ENCODE results near the gene RASSF4.

RASSF4 gene

DNA sequence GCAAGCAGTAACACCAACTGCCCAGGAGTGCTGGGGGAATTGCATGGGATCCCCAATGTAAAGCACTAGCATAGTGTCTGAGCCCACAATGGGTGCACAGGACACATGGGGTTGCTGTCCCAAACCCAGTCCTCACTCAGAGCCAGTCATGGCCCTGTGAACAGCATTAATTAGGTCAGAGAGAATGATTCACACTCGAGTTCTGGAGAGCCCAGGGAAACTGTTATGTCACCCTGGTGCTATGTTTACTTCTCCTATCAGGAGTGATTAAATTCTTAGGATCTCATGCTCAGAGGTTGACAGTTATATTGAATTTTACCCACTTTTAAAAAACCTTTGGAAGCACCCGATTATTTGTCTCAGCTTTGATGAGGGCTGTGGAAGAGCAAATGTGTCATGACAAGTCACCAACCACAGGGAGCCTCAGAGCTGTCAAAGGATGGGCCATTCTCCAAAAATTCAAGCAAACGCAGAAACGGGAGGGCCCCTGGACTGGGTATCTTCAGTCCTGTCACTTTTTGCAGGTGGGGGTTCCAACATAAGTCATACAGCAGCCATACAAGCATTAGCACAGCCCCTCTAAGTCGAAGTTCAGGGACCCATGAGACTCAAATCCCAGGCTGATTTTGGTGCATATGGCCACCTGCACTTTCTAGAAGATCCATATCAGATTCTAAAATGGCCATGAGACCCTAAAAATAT, 1.3 kb upstream of the RASSF4 start:
- peak overlapping the region; percentile 78 for H3K4me3 ChIP-seq (ENCODE audit: low read depth, low read length)
- no peak for DNase-seq (ENCODE audit: low read depth)
- TF ChIP-seq, protein P1, sequence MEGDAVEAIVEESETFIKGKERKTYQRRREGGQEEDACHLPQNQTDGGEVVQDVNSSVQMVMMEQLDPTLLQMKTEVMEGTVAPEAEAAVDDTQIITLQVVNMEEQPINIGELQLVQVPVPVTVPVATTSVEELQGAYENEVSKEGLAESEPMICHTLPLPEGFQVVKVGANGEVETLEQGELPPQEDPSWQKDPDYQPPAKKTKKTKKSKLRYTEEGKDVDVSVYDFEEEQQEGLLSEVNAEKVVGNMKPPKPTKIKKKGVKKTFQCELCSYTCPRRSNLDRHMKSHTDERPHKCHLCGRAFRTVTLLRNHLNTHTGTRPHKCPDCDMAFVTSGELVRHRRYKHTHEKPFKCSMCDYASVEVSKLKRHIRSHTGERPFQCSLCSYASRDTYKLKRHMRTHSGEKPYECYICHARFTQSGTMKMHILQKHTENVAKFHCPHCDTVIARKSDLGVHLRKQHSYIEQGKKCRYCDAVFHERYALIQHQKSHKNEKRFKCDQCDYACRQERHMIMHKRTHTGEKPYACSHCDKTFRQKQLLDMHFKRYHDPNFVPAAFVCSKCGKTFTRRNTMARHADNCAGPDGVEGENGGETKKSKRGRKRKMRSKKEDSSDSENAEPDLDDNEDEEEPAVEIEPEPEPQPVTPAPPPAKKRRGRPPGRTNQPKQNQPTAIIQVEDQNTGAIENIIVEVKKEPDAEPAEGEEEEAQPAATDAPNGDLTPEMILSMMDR (IDR thresholded peaks at IDR 0.05; ENCODE audit: low read depth, low read length, missing control alignments), result no peak
- in situ Hi-C loops (cut with HindIII; ENCODE audit: low sequenced_read_pairs), result no loop called here

DNA sequence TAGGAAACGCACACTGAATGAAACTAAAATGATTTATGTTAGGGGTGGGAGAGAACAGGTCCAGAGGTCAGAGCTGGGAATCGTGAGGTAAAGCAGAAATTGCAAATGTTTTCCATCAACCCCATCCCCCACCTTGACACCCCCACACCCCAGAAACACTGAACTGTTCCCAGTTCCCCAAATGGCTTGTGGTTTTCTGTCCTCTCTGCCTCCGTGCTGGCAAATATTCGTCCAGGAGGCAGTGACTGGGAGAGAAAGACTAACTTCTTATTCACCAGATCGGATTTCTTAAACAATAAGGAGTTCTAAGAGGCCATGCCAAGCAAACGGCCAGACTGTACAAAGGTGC, 730 bp upstream of the RASSF4 start:
- TF ChIP-seq, protein P1 (IDR thresholded peaks at IDR 0.05; ENCODE audit: low read depth, low read length, missing control alignments), result no peak
- in situ Hi-C loops (cut with HindIII; ENCODE audit: low sequenced_read_pairs), result no loop called here
- no peak for DNase-seq (ENCODE audit: low read depth)
- peak overlapping the region; percentile 78 for H3K4me3 ChIP-seq (ENCODE audit: low read depth, low read length)

GRCh38 chr10:44960088-44960460, 472 bp downstream of the RASSF4 start:
- H3K4me3 ChIP-seq (ENCODE audit: low read depth, low read length), result peak overlapping the region; percentile 78
- in situ Hi-C loops (cut with HindIII; ENCODE audit: low sequenced_read_pairs), result loop anchor here (5.0 kb wide), 1 partner anchor 42 kb away; the partner anchor contains the start of gene ZNF22
- no peak for DNase-seq (ENCODE audit: low read depth)
- TF ChIP-seq, protein P1 (IDR thresholded peaks at IDR 0.05; ENCODE audit: low read depth, low read length, missing control alignments), result no peak

DNA sequence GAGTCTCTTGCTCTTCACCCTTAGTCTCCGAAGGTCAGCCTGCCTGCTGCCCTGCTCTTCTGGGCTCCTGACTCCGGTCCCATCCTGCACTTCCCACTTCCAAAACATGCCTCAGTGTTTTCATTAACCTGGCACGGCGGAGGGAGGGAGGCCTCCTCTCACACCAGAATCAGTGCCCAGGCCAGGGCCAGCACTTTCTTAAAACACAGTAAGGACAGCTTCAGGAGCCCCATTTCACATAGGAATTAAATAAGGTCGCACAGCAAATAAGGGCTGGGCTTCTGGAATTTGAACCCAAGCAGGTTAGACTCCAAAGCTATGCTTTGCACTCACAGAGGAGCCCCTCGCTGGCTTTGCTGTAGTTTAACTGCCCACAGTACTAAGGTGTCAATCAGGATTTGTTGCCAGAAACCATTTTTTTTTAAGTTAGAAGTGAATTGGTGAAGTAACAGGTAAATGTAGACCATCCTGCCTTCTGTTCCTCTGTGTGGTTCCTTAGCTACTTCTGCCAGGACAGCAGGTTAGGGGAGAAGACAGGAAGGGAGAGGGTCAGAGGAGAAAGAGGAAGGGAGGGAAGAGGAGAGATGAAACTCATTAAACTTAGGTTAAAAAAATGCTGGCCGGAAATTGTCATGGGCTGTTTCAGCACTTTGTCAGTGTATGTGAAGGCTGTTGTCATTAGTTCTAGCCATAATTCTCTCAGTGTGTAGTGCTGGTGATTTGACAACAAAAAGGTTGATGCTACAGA, 1.1 kb downstream of the RASSF4 start:
- TF ChIP-seq, protein P1 (IDR thresholded peaks at IDR 0.05; ENCODE audit: low read depth, low read length, missing control alignments), result no peak
- no peak overlapping the region for H3K4me3 ChIP-seq (ENCODE audit: low read depth, low read length)
- no peak for DNase-seq (ENCODE audit: low read depth)
- in situ Hi-C loops (cut with HindIII; ENCODE audit: low sequenced_read_pairs), result loop anchor here (5.0 kb wide), 1 partner anchor 42 kb away; the partner anchor contains the start of gene ZNF22

GRCh38 chr10:44961230-44961571, 1.6 kb downstream of the RASSF4 start:
- in situ Hi-C loops (cut with HindIII; ENCODE audit: low sequenced_read_pairs), result loop anchor here (5.0 kb wide), 1 partner anchor 41 kb away; the partner anchor contains the start of gene ZNF22
- TF ChIP-seq, protein P1 (IDR thresholded peaks at IDR 0.05; ENCODE audit: low read depth, low read length, missing control alignments), result no peak
- no peak overlapping the region for H3K4me3 ChIP-seq (ENCODE audit: low read depth, low read length)
- no peak for DNase-seq (ENCODE audit: low read depth)

GRCh38 chr10:44961931-44962750, 2.5 kb downstream of the RASSF4 start:
- in situ Hi-C loops (cut with HindIII; ENCODE audit: low sequenced_read_pairs), result loop anchor here (5.0 kb wide), 1 partner anchor 40 kb away; the partner anchor contains the start of gene ZNF22
- DNase-seq (ENCODE audit: low read depth), result no peak
- no peak overlapping the region for H3K4me3 ChIP-seq (ENCODE audit: low read depth, low read length)
- TF ChIP-seq, protein P1 (IDR thresholded peaks at IDR 0.05; ENCODE audit: low read depth, low read length, missing control alignments), result no peak
